CD8-positive, alpha-beta memory T cell (primary cell): Measurements from ENCODE around the gene SYNE2. TPM values are rescaled to one million over a fixed set of nuclear protein-coding genes. Genes with fewer than 3 reads are reported as not detected.

Experiments used
- CTCF ChIA-PET: fragments of 350-600 bp; sonication (Branson Sonifier 250); formaldehyde crosslinking; loops from one replicate; lab custom pipeline; 2021; ENCODE audit warnings: antibody characterized with exemption; lab: Charles Lee
- POLR2A ChIA-PET: fragments of 350-600 bp; sonication (Branson Sonifier 250); formaldehyde crosslinking; loops from one replicate; lab custom pipeline; 2021; ENCODE audit warnings: antibody characterized with exemption; lab: Charles Lee
- DNase-seq, 5 donors: peaks; one replicate each; pipeline versions ENCODE4 v3.0.0 to v3.0.0-alpha.2; 2020 to 2022; ENCODE audit warnings: mixed read lengths in 1 of 5
- H3K27ac ChIP-seq: one replicate; pipeline ENCODE4 v1.7.0; 2013; ENCODE audit warnings: low read depth, mild to moderate bottlenecking, low read length, moderate library complexity
- H3K27me3 ChIP-seq: 2 replicates; pipeline ENCODE4 v1.7.0; 2013; ENCODE audit warnings: low read length, mild to moderate bottlenecking; ENCODE audit not compliant: insufficient read depth, poor library complexity, severe bottlenecking
- H3K36me3 ChIP-seq: 2 replicates; pipeline ENCODE4 v1.7.0; 2013; ENCODE audit warnings: mild to moderate bottlenecking, low read length, moderate library complexity; ENCODE audit not compliant: insufficient read depth
- H3K4me1 ChIP-seq: 2 replicates; pipeline ENCODE4 v1.7.0; 2013; ENCODE audit warnings: mild to moderate bottlenecking, low read length, moderate library complexity; ENCODE audit not compliant: insufficient read depth
- H3K4me3 ChIP-seq: 2 replicates; pipeline ENCODE4 v1.7.0; 2013; ENCODE audit warnings: mild to moderate bottlenecking, low read length
- H3K9me3 ChIP-seq: 2 replicates; pipeline ENCODE4 v1.7.0; 2013; ENCODE audit warnings: mild to moderate bottlenecking, low read length
- H3K27ac Mint-ChIP-seq, 8 donors: one replicate each; pipeline ENCODE4 v1.8.0; 2020 to 2021; ENCODE audit warnings: mixed read lengths in 8 of 8, mild to moderate bottlenecking in 6 of 8, inconsistent platforms in 3 of 8, moderate library complexity in 3 of 8
- H3K27me3 Mint-ChIP-seq, 2 donors: one replicate each; pipeline ENCODE4 v1.8.0; 2020 to 2021; ENCODE audit warnings: mixed read lengths in 2 of 2, mild to moderate bottlenecking in 1 of 2, moderate library complexity in 1 of 2
- H3K36me3 Mint-ChIP-seq, 3 donors: one replicate each; pipeline ENCODE4 v1.8.0; 2020 to 2021; ENCODE audit warnings: mixed read lengths in 3 of 3, inconsistent platforms in 1 of 3, mild to moderate bottlenecking in 1 of 3
- H3K4me1 Mint-ChIP-seq, 3 donors: one replicate each; pipeline ENCODE4 v1.8.0; 2020 to 2021; ENCODE audit warnings: mixed read lengths in 3 of 3, inconsistent platforms in 1 of 3, mild to moderate bottlenecking in 1 of 3
- H3K4me3 Mint-ChIP-seq, 7 donors: one replicate each; pipeline ENCODE4 v1.8.0; 2020 to 2021; ENCODE audit warnings: mixed read lengths in 7 of 7, mild to moderate bottlenecking in 6 of 7, moderate library complexity in 4 of 7, inconsistent platforms in 2 of 7
- H3K9me3 Mint-ChIP-seq, 5 donors: one replicate each; pipeline ENCODE4 v1.8.0; 2020 to 2022; ENCODE audit warnings: mixed read lengths in 5 of 5, mild to moderate bottlenecking in 3 of 5, moderate library complexity in 2 of 5, inconsistent platforms in 1 of 5
- polyA plus RNA-seq: library from polyadenylated mRNA; unstranded; fragments of 300-500 nt; fragmentation: Illumina TruSeq; gene quantifications from one replicate; pipeline ENCODE4 v1.2.3, GENCODE V29; 2021
- total RNA-seq, 2 experiments: library from RNA; stranded (reverse); gene quantifications; one replicate each; pipeline ENCODE4 v1.2.3, GENCODE V29; 2021

Gene SYNE2
- total and polyA plus RNA-seq, 3 experiments from 2014 or later, result 45.2 to 104 (median 45.6) TPM

GRCh38 chr14:64092338-64092737 lies 239.5 kb downstream of the SYNE2 start:
- Mint-ChIP-seq H3K36me3 (peaks cover 14 to 88% (median 21%) of the 10 kb centered on the region in 3 donors), H3K4me1 (no peaks in the 10 kb centered on the region), H3K27ac (peak overlapping the region in 1 of 8 donors; percentile 69), H3K9me3 (no peaks in the 10 kb centered on the region), H3K27me3 (no peaks in the 10 kb centered on the region), H3K4me3 (no peak overlapping the region)
- Histone ChIP-seq H3K9me3 (no peaks in the 10 kb centered on the region), H3K27ac (no peak overlapping the region), H3K36me3 (peaks cover 33% of the 10 kb centered on the region), H3K4me3 (no peak overlapping the region), H3K27me3 (no peaks in the 10 kb centered on the region), H3K4me1 (no peaks in the 10 kb centered on the region)
- no peak for DNase-seq
- POLR2A ChIA-PET, result no interaction called here
- CTCF ChIA-PET, result no interaction called here

- Mint-ChIP-seq H3K27me3 (no peaks in the 10 kb centered on the region), H3K36me3 (peaks cover 17 to 89% (median 24%) of the 10 kb centered on the region in 3 donors), H3K9me3 (no peaks in the 10 kb centered on the region), H3K4me1 (no peaks in the 10 kb centered on the region), H3K27ac (peak overlapping the region in 3 of 8 donors; percentile 21 to 77 (median 68)), H3K4me3 (no peak overlapping the region)
- Histone ChIP-seq H3K9me3 (no peaks in the 10 kb centered on the region), H3K4me3 (no peak overlapping the region), H3K27ac (no peak overlapping the region), H3K4me1 (no peaks in the 10 kb centered on the region), H3K27me3 (no peaks in the 10 kb centered on the region), H3K36me3 (peaks cover 39% of the 10 kb centered on the region)
- POLR2A ChIA-PET, result interaction anchor here (0.5 kb wide), 1 partner anchor 10 kb away, joined by 3 read pairs; no protein-coding TSS in a partner anchor
- no peak for DNase-seq
- CTCF ChIA-PET, result no interaction called here
These were observed 240.1 kb downstream of the SYNE2 start for GRCh38 chr14:64092940-64093339.

- ChIA-PET CTCF (no interaction called here), POLR2A (no interaction called here)
- no peaks in the 10 kb centered on the region for H3K27me3 Mint-ChIP-seq
These were observed 242.8 kb downstream of the SYNE2 start for GRCh38 chr14:64095620-64096019.

GRCh38 chr14:64098120-64098519 lies 245.3 kb downstream of the SYNE2 start:
- no peaks in the 10 kb centered on the region for H3K4me1 ChIP-seq
- Mint-ChIP-seq H3K27ac (peak overlapping the region in 3 of 8 donors; percentile 61 to 80 (median 65)), H3K4me1 (no peaks in the 10 kb centered on the region), H3K4me3 (no peak overlapping the region), H3K9me3 (peaks cover 0 to 2% (median 0%) of the 10 kb centered on the region in 5 donors), H3K27me3 (no peaks in the 10 kb centered on the region), H3K36me3 (peaks cover 29 to 85% (median 39%) of the 10 kb centered on the region in 3 donors)
- ChIA-PET POLR2A (no interaction called here), CTCF (no interaction called here)
- H3K4me3 ChIP-seq, result no peak overlapping the region
- no peak overlapping the region for H3K27ac ChIP-seq
- H3K9me3 ChIP-seq, result no peaks in the 10 kb centered on the region
- H3K36me3 ChIP-seq, result peaks cover 43% of the 10 kb centered on the region
- no peaks in the 10 kb centered on the region for H3K27me3 ChIP-seq
- no peak for DNase-seq

More at GRCh38 chr14:64095620-64096019, 242.8 kb downstream of the SYNE2 start:
- no peak overlapping the region for H3K27ac Mint-ChIP-seq
- Histone ChIP-seq H3K27ac (no peak overlapping the region), H3K36me3 (peaks cover 53% of the 10 kb centered on the region), H3K4me3 (no peak overlapping the region), H3K27me3 (no peaks in the 10 kb centered on the region), H3K4me1 (no peaks in the 10 kb centered on the region), H3K9me3 (no peaks in the 10 kb centered on the region)
- peaks cover 0 to 2% (median 0%) of the 10 kb centered on the region in 5 donors for H3K9me3 Mint-ChIP-seq
- H3K4me1 Mint-ChIP-seq, result no peaks in the 10 kb centered on the region
- peak overlapping the region in 1 of 7 donors; percentile 27 for H3K4me3 Mint-ChIP-seq
- DNase-seq, result no peak
- H3K36me3 Mint-ChIP-seq, result peaks cover 32 to 88% (median 36%) of the 10 kb centered on the region in 3 donors

GRCh38 chr14:64107438-64107837 lies 254.6 kb downstream of the SYNE2 start:
- Mint-ChIP-seq H3K27me3 (peaks cover 0 to 3% of the 10 kb centered on the region in 2 donors), H3K4me1 (no peaks in the 10 kb centered on the region), H3K4me3 (no peak overlapping the region), H3K36me3 (peaks cover 5 to 87% (median 33%) of the 10 kb centered on the region in 3 donors), H3K9me3 (no peaks in the 10 kb centered on the region), H3K27ac (peak overlapping the region in 3 of 8 donors; percentile 10 to 73 (median 52))
- Histone ChIP-seq H3K4me3 (no peak overlapping the region), H3K4me1 (no peaks in the 10 kb centered on the region), H3K9me3 (no peaks in the 10 kb centered on the region), H3K36me3 (peaks cover 24% of the 10 kb centered on the region), H3K27ac (no peak overlapping the region), H3K27me3 (no peaks in the 10 kb centered on the region)
- ChIA-PET CTCF (no interaction called here), POLR2A (no interaction called here)
- DNase-seq, result no peak

- CTCF ChIA-PET, result interaction anchor here (0.6 kb wide), 1 partner anchor 44 kb away, joined by 4 read pairs; no protein-coding TSS in a partner anchor
- H3K4me1 Mint-ChIP-seq, result no peaks in the 10 kb centered on the region
- peaks cover 0 to 87% (median 24%) of the 10 kb centered on the region in 3 donors for H3K36me3 Mint-ChIP-seq
- Histone ChIP-seq H3K9me3 (no peaks in the 10 kb centered on the region), H3K4me3 (no peak overlapping the region), H3K36me3 (peaks cover 17% of the 10 kb centered on the region), H3K27me3 (no peaks in the 10 kb centered on the region), H3K27ac (no peak overlapping the region), H3K4me1 (no peaks in the 10 kb centered on the region)
- POLR2A ChIA-PET, result interaction anchor here (0.6 kb wide), 1 partner anchor 417 kb away, joined by 3 read pairs; no protein-coding TSS in a partner anchor
- no peaks in the 10 kb centered on the region for H3K9me3 Mint-ChIP-seq
- H3K27ac Mint-ChIP-seq, result peak overlapping the region in 3 of 8 donors; percentile 3 to 33 (median 3)
- no peak overlapping the region for H3K4me3 Mint-ChIP-seq
- peaks cover 0 to 3% of the 10 kb centered on the region in 2 donors for H3K27me3 Mint-ChIP-seq
- DNase-seq, result no peak
These were observed 257.2 kb downstream of the SYNE2 start for GRCh38 chr14:64109819-64110554.

GRCh38 chr14:64110802-64111201 lies 258.0 kb downstream of the SYNE2 start:
- H3K4me1 Mint-ChIP-seq, result no peaks in the 10 kb centered on the region
- H3K27me3 Mint-ChIP-seq, result peaks cover 0 to 3% of the 10 kb centered on the region in 2 donors
- peaks cover 0 to 86% (median 21%) of the 10 kb centered on the region in 3 donors for H3K36me3 Mint-ChIP-seq
- Histone ChIP-seq H3K9me3 (no peaks in the 10 kb centered on the region), H3K27ac (no peak overlapping the region), H3K4me1 (no peaks in the 10 kb centered on the region), H3K27me3 (no peaks in the 10 kb centered on the region), H3K36me3 (peaks cover 14% of the 10 kb centered on the region), H3K4me3 (no peak overlapping the region)
- H3K27ac Mint-ChIP-seq, result peak overlapping the region in 5 of 8 donors; percentile 5 to 82 (median 36)
- H3K9me3 Mint-ChIP-seq, result no peaks in the 10 kb centered on the region
- POLR2A ChIA-PET, result no interaction called here
- DNase-seq, result no peak
- no peak overlapping the region for H3K4me3 Mint-ChIP-seq
- CTCF ChIA-PET, result no interaction called here
